Keratinocyte (primary cell): ENCODE measurements around the gene PTGDR2. TPM values are rescaled to one million over a fixed set of nuclear protein-coding genes. Genes with fewer than 3 reads are reported as not detected.

Experiments
- DNase-seq: peaks from one replicate; pipeline ENCODE4 v3.0.0-alpha.2; 2011; ENCODE audit warnings: low read depth, missing footprints, low spot score
- FAIRE-seq: peaks from 2 replicates; lab custom pipeline; 2011; peaks lifted over from hg19 to GRCh38; lab: Jason Lieb, UNC
- H2AFZ ChIP-seq: 2 replicates; pipeline ENCODE4 v1.6.0; 2012; ENCODE audit warnings: low read length, control low read depth, inconsistent platforms; ENCODE audit not compliant: control insufficient read depth
- H3K27ac ChIP-seq: 2 replicates; pipeline ENCODE4 v1.5.1; 2011; ENCODE audit warnings: low read length; ENCODE audit not compliant: control insufficient read depth, insufficient read depth
- H3K27me3 ChIP-seq: 3 replicates; pipeline ENCODE4 v1.6.0; 2011; ENCODE audit warnings: low read length; ENCODE audit not compliant: control insufficient read depth, insufficient read depth; ENCODE audit errors: extremely low read depth
- H3K36me3 ChIP-seq, 2 experiments: 2 replicates in 1 of 2; 3 replicates in 1 of 2; pipeline ENCODE4 v1.5.1; 2011; ENCODE audit warnings: low read length in 2 of 2, mild to moderate bottlenecking in 1 of 2; ENCODE audit not compliant: control insufficient read depth in 2 of 2, insufficient read depth in 2 of 2; ENCODE audit errors: extremely low read depth in 1 of 2
- H3K4me1 ChIP-seq: 3 replicates; pipeline ENCODE4 v1.5.1; 2011; ENCODE audit warnings: low read length; ENCODE audit not compliant: control insufficient read depth, insufficient read depth; ENCODE audit errors: extremely low read depth
- H3K4me2 ChIP-seq: 3 replicates; pipeline ENCODE4 v1.6.0; 2011; ENCODE audit warnings: low read depth, low read length; ENCODE audit not compliant: control insufficient read depth, insufficient read depth; ENCODE audit errors: extremely low read depth
- H3K4me3 ChIP-seq, 3 experiments: fragments of 200-600 bp in 1 of 3; sonication (generic) in 1 of 3; 2 replicates in 2 of 3; 3 replicates in 1 of 3; pipeline ENCODE4 v1.5.1; 2011 to 2016; ENCODE audit warnings: low read length in 3 of 3, mild to moderate bottlenecking in 3 of 3, control low read depth in 2 of 3, inconsistent platforms in 1 of 3, low read depth in 1 of 3, mixed read lengths in 1 of 3, mixed run types in 1 of 3, moderate library complexity in 1 of 3; ENCODE audit not compliant: control insufficient read depth in 2 of 3, insufficient read depth in 2 of 3; ENCODE audit errors: extremely low read depth in 1 of 3
- H3K79me2 ChIP-seq: 2 replicates; pipeline ENCODE4 v1.6.0; 2012; ENCODE audit warnings: low read length; ENCODE audit not compliant: control insufficient read depth, insufficient read depth
- H3K9ac ChIP-seq: 3 replicates; pipeline ENCODE4 v1.6.0; 2011; ENCODE audit warnings: low read length; ENCODE audit not compliant: control insufficient read depth, insufficient read depth; ENCODE audit errors: extremely low read depth
- H3K9me1 ChIP-seq: 3 replicates; pipeline ENCODE4 v1.6.0; 2011; ENCODE audit warnings: low read length; ENCODE audit not compliant: control insufficient read depth, insufficient read depth; ENCODE audit errors: extremely low read depth
- H3K9me3 ChIP-seq: 2 replicates; pipeline ENCODE4 v1.5.1; 2012; ENCODE audit warnings: low read depth, low read length; ENCODE audit not compliant: control insufficient read depth
- H4K20me1 ChIP-seq: 3 replicates; pipeline ENCODE4 v1.6.0; 2011; ENCODE audit warnings: low read length; ENCODE audit not compliant: control insufficient read depth, insufficient read depth; ENCODE audit errors: extremely low read depth
- CTCF ChIP-seq, 3 experiments: IDR thresholded peaks in 1 of 3; conservative IDR thresholded peaks in 1 of 3; optimal IDR thresholded peaks in 1 of 3; 2 replicates in 2 of 3; 3 replicates in 1 of 3; pipeline versions ENCODE3 to v1.5.1; 2011; ENCODE audit warnings: low read length in 3 of 3, mild to moderate bottlenecking in 3 of 3, moderate library complexity in 2 of 3, control low read depth in 1 of 3, inconsistent platforms in 1 of 3; ENCODE audit not compliant: insufficient read depth in 2 of 3; ENCODE audit errors: extremely low read depth in 1 of 3
- EZH2 ChIP-seq: IDR thresholded peaks from one replicate; pipeline ENCODE4 v1.6.1; 2012; ENCODE audit warnings: inconsistent platforms, mild to moderate bottlenecking, low read length, moderate library complexity
- dilution Hi-C: fragments of 300-500 bp; cut with MboI; formaldehyde crosslinking; loops from one replicate; pipeline ENCODE4 v1.7.0; 2020; ENCODE audit warnings: low sequenced_read_pairs; ENCODE audit not compliant: extremely low pct_ligation_motif_present
- polyA plus RNA-seq, 5 experiments: library from polyadenylated mRNA; depleted of rRNA in 3 of 5; stranded (reverse) in 3 of 5; stranded (forward) in 1 of 5; unstranded in 1 of 5; fragments of >200 nt; gene quantifications; 1 replicate in 1 of 5; 2 replicates in 3 of 5; 3 replicates in 1 of 5; pipeline versions ENCODE4 v1.2.1 to v1.2.3, GENCODE V29; 2011 to 2012; ENCODE audit warnings: missing spikeins in 2 of 5, low read depth in 1 of 5, low replicate concordance in 1 of 5

Gene PTGDR2
- polyA plus RNA-seq, 1 donor (not counting 4 experiments of a cell fraction or from before 2014, with no cell fraction given): not detected

GRCh38 chr11:60868682-60869450, 13.1 kb upstream of the PTGDR2 start:
- FAIRE-seq (no peak), DNase-seq (no peak)
- dilution Hi-C loops: no loop called here
- Histone ChIP-seq H3K27me3 (no peaks in the 10 kb centered on the region), H3K9me1 (no peaks in the 10 kb centered on the region), H4K20me1 (no peaks in the 10 kb centered on the region), H3K4me3 (no peak overlapping the region), H3K36me3 (no peaks in the 10 kb centered on the region), H2AFZ (no peak overlapping the region), H3K9ac (no peak overlapping the region), H3K9me3 (no peaks in the 10 kb centered on the region), H3K79me2 (no peaks in the 10 kb centered on the region), H3K4me1 (no peaks in the 10 kb centered on the region), H3K4me2 (no peak overlapping the region), H3K27ac (no peak overlapping the region)
- no peak for TF ChIP-seq CTCF (optimal IDR thresholded peaks at IDR 0.05 in 1 of 3, IDR thresholded peaks at IDR 0.05 in 1 of 3, conservative IDR thresholded peaks at IDR 0.05 in 1 of 3; ENCODE audit: extremely low read depth in 1 of 3, insufficient read depth in 2 of 3, low read length in 3 of 3)
- no peak for TF ChIP-seq EZH2

GRCh38 chr11:60867871-60868681, 12.3 kb upstream of the PTGDR2 start:
- Histone ChIP-seq H3K9me3 (no peaks in the 10 kb centered on the region), H3K9me1 (no peaks in the 10 kb centered on the region), H4K20me1 (no peaks in the 10 kb centered on the region), H3K27ac (no peak overlapping the region), H3K79me2 (no peaks in the 10 kb centered on the region), H3K27me3 (no peaks in the 10 kb centered on the region), H3K4me2 (no peak overlapping the region), H3K4me1 (no peaks in the 10 kb centered on the region), H2AFZ (no peak overlapping the region), H3K36me3 (no peaks in the 10 kb centered on the region), H3K4me3 (no peak overlapping the region), H3K9ac (no peak overlapping the region)
- TF ChIP-seq EZH2 (no peak), CTCF (optimal IDR thresholded peaks at IDR 0.05 in 1 of 3, IDR thresholded peaks at IDR 0.05 in 1 of 3, conservative IDR thresholded peaks at IDR 0.05 in 1 of 3; ENCODE audit: extremely low read depth in 1 of 3, insufficient read depth in 2 of 3, low read length in 3 of 3) (no peak)
- FAIRE-seq: no peak
- no peak for DNase-seq
- dilution Hi-C loops: no loop called here
